Ishikawa (cell line): ENCODE results near the gene FCHSD2.

Source experiments
- CEBPB ChIP-seq: IDR thresholded peaks from 2 replicates; pipeline ENCODE4 v1.6.1; 2012
- CREB1 ChIP-seq: IDR thresholded peaks from 2 replicates; pipeline ENCODE4 v1.6.1; 2012; ENCODE audit warnings: low read depth
- EP300 ChIP-seq: IDR thresholded peaks from 2 replicates; pipeline ENCODE4 v1.6.1; 2012; ENCODE audit warnings: borderline replicate concordance
- MAX ChIP-seq: IDR thresholded peaks from 2 replicates; pipeline ENCODE4 v1.6.1; 2012
- RAD21 ChIP-seq: IDR thresholded peaks from 2 replicates; pipeline ENCODE4 v1.6.1; 2012; ENCODE audit warnings: low read depth
- REST ChIP-seq: IDR thresholded peaks from 2 replicates; pipeline ENCODE4 v1.6.1; 2012; ENCODE audit warnings: low read depth, mild to moderate bottlenecking
- TCF12 ChIP-seq: IDR thresholded peaks from 2 replicates; pipeline ENCODE4 v1.6.1; 2012; ENCODE audit warnings: low read depth
- TEAD4 ChIP-seq: IDR thresholded peaks from 2 replicates; pipeline ENCODE4 v1.6.1; 2012
- USF1 ChIP-seq: IDR thresholded peaks from 2 replicates; pipeline ENCODE4 v1.6.1; 2012
- YY1 ChIP-seq: IDR thresholded peaks from 2 replicates; pipeline ENCODE4 v1.6.1; 2012; ENCODE audit warnings: low read depth
- ZBTB7A ChIP-seq: IDR thresholded peaks from 2 replicates; pipeline ENCODE4 v1.6.1; 2012; ENCODE audit warnings: low read depth

- TF ChIP-seq CEBPB, result no peak
- no peak for TF ChIP-seq TEAD4
- TF ChIP-seq YY1, result no peak
- no peak for TF ChIP-seq CREB1
- no peak for TF ChIP-seq MAX
- no peak for TF ChIP-seq USF1
- no peak for TF ChIP-seq REST
- TF ChIP-seq RAD21, result no peak
- no peak for TF ChIP-seq EP300
- TF ChIP-seq TCF12, result no peak
- no peak for TF ChIP-seq ZBTB7A
Observed at GRCh38 chr11:73143126-73143838, 1.2 kb upstream of the FCHSD2 start.
